ENCODE results near the gene PTCD2.

Gene PTCD2

GRCh38 chr5:72300590-72301339, 19.4 kb upstream of the PTCD2 start:
- Histone ChIP-seq H3K27me3 (ENCODE audit: insufficient read depth, poor library complexity, severe bottlenecking) (no peaks in the 10 kb centered on the region), H3K27ac (replicated peaks) (no peak overlapping the region), H3K4me3 (replicated peaks; ENCODE audit: insufficient read depth, low read length) (no peak overlapping the region)
- DNase-seq (ENCODE audit: low read depth in 1 of 2, low spot score in 1 of 2): no peak
- no peak for TF ChIP-seq POLR2AphosphoS5 (IDR thresholded peaks at IDR 0.05; ENCODE audit: low read depth)
- TF ChIP-seq GABPA (IDR thresholded peaks at IDR 0.05; ENCODE audit: low read depth): no peak

- TF ChIP-seq GABPA (IDR thresholded peaks at IDR 0.05; ENCODE audit: low read depth): no peak
- no peak for TF ChIP-seq POLR2AphosphoS5 (IDR thresholded peaks at IDR 0.05; ENCODE audit: low read depth)
- TF ChIP-seq SPI1 (IDR thresholded peaks at IDR 0.05; ENCODE audit: borderline replicate concordance, low read depth): no peak
- Histone ChIP-seq H3K27me3 (ENCODE audit: insufficient read depth, poor library complexity, severe bottlenecking) (no peaks in the 10 kb centered on the region), H3K27ac (replicated peaks) (no peak overlapping the region), H3K4me3 (replicated peaks; ENCODE audit: insufficient read depth, low read length) (no peak overlapping the region)
- DNase-seq (ENCODE audit: low read depth in 1 of 2, low spot score in 1 of 2): no peak
These were observed 18.6 kb upstream of the PTCD2 start for GRCh38 chr5:72301557-72301956.

GRCh38 chr5:72302171-72302570, 18.0 kb upstream of the PTCD2 start:
- TF ChIP-seq SPI1 (IDR thresholded peaks at IDR 0.05; ENCODE audit: borderline replicate concordance, low read depth) (no peak), POLR2AphosphoS5 (IDR thresholded peaks at IDR 0.05; ENCODE audit: low read depth) (no peak), GABPA (IDR thresholded peaks at IDR 0.05; ENCODE audit: low read depth) (no peak), REST (IDR thresholded peaks at IDR 0.05; ENCODE audit: insufficient replicate concordance, low read depth) (no peak), CTCF (IDR thresholded peaks at IDR 0.05; ENCODE audit: insufficient read depth, low read length) (no peak)
- DNase-seq (ENCODE audit: low read depth in 1 of 2, low spot score in 1 of 2): no peak
- no peak overlapping the region for H3K27ac ChIP-seq (replicated peaks)
- H3K4me3 ChIP-seq (replicated peaks; ENCODE audit: insufficient read depth, low read length): no peak overlapping the region
- H3K27me3 ChIP-seq (ENCODE audit: insufficient read depth, poor library complexity, severe bottlenecking): no peaks in the 10 kb centered on the region

GRCh38 chr5:72305194-72306142, 14.7 kb upstream of the PTCD2 start:
- no peak overlapping the region for H3K4me3 ChIP-seq (replicated peaks; ENCODE audit: insufficient read depth, low read length)
- H3K27me3 ChIP-seq (ENCODE audit: insufficient read depth, poor library complexity, severe bottlenecking): no peaks in the 10 kb centered on the region
- no peak for DNase-seq (ENCODE audit: low read depth in 1 of 2, low spot score in 1 of 2)
- H3K27ac ChIP-seq (replicated peaks): no peak overlapping the region
- TF ChIP-seq SPI1 (IDR thresholded peaks at IDR 0.05; ENCODE audit: borderline replicate concordance, low read depth) (no peak), GABPA (IDR thresholded peaks at IDR 0.05; ENCODE audit: low read depth) (no peak), CTCF (IDR thresholded peaks at IDR 0.05; ENCODE audit: insufficient read depth, low read length) (no peak), POLR2AphosphoS5 (IDR thresholded peaks at IDR 0.05; ENCODE audit: low read depth) (no peak), REST (IDR thresholded peaks at IDR 0.05; ENCODE audit: insufficient replicate concordance, low read depth) (no peak)

Measured in HL-60 (cell line).